Activated T-helper 2 cell treated with anti-CD3 and anti-CD28 coated beads, Interferon-gamma antibody, Interleukin-2, Interleukin-4, amounts not matched to agents 10 μg/mL and 5 μg/mL and 100 μg/mL, durations not matched to agents 14 hours and 24 hours and 36 hours (primary cell): ENCODE measurements around the gene LHX8. TPM values are rescaled to one million over a fixed set of nuclear protein-coding genes. Genes with fewer than 3 reads are reported as not detected.

Source experiments
- DNase-seq: peaks from one replicate; pipeline ENCODE4 v3.0.0; 2021; ENCODE audit warnings: low spot score
- H3K27ac Mint-ChIP-seq: one replicate; pipeline ENCODE4 v1.8.0; 2021; ENCODE audit warnings: mixed read lengths
- H3K27me3 Mint-ChIP-seq: one replicate; pipeline ENCODE4 v1.8.0; 2021; ENCODE audit warnings: low read depth, mixed read lengths
- H3K36me3 Mint-ChIP-seq: one replicate; pipeline ENCODE4 v1.8.0; 2021; ENCODE audit warnings: low read depth, mixed read lengths
- H3K4me1 Mint-ChIP-seq: one replicate; pipeline ENCODE4 v1.8.0; 2021; ENCODE audit warnings: low read depth, mixed read lengths
- H3K4me3 Mint-ChIP-seq: one replicate; pipeline ENCODE4 v1.8.0; 2021; ENCODE audit warnings: low read depth, mild to moderate bottlenecking, moderate library complexity, mixed read lengths
- H3K9me3 Mint-ChIP-seq: one replicate; pipeline ENCODE4 v1.8.0; 2021; ENCODE audit warnings: mixed read lengths
- intact Hi-C: fragments of 100-400 bp; cut with micrococcal nuclease; formaldehyde crosslinking; loops from one replicate; pipeline ENCODE4 v1.15.1; 2023
- total RNA-seq: library from RNA; stranded (reverse); gene quantifications from 2 replicates; pipeline ENCODE4 v1.2.3, GENCODE V29; 2022

The LHX8 gene
- total RNA-seq, 1 donor from 2014 or later, result not detected

GRCh38 chr1:75188892-75189291, 54.7 kb downstream of the LHX8 start:
- Mint-ChIP-seq H3K36me3 (no peaks in the 10 kb centered on the region), H3K27me3 (no peaks in the 10 kb centered on the region)
- no peak for DNase-seq

GRCh38 chr1:75198163-75198562, 64.0 kb downstream of the LHX8 start:
- no peak for DNase-seq
- Mint-ChIP-seq H3K27me3 (no peaks in the 10 kb centered on the region), H3K9me3 (no peaks in the 10 kb centered on the region), H3K4me1 (no peaks in the 10 kb centered on the region), H3K27ac (no peak overlapping the region), H3K4me3 (no peak overlapping the region), H3K36me3 (no peaks in the 10 kb centered on the region)
- intact Hi-C loops, result no loop called here

More at GRCh38 chr1:75188892-75189291, 54.7 kb downstream of the LHX8 start:
- Mint-ChIP-seq H3K4me3 (no peak overlapping the region), H3K27ac (no peak overlapping the region), H3K4me1 (no peaks in the 10 kb centered on the region), H3K9me3 (no peaks in the 10 kb centered on the region)
- intact Hi-C loops, result no loop called here

- no peaks in the 10 kb centered on the region for H3K4me1 Mint-ChIP-seq
- no peak overlapping the region for H3K27ac Mint-ChIP-seq
- no peak overlapping the region for H3K4me3 Mint-ChIP-seq
- no peaks in the 10 kb centered on the region for H3K9me3 Mint-ChIP-seq
- intact Hi-C loops, result no loop called here
- DNase-seq, result no peak
- H3K27me3 Mint-ChIP-seq, result no peaks in the 10 kb centered on the region
- H3K36me3 Mint-ChIP-seq, result no peaks in the 10 kb centered on the region
These were observed 64.6 kb downstream of the LHX8 start for GRCh38 chr1:75198761-75199160.

GRCh38 chr1:75202751-75203150, 68.6 kb downstream of the LHX8 start:
- intact Hi-C loops, result no loop called here

GRCh38 chr1:75203415-75204277, 69.5 kb downstream of the LHX8 start:
- DNase-seq, result no peak
- intact Hi-C loops, result no loop called here
- Mint-ChIP-seq H3K4me3 (no peak overlapping the region), H3K9me3 (no peaks in the 10 kb centered on the region), H3K27me3 (no peaks in the 10 kb centered on the region), H3K27ac (no peak overlapping the region), H3K4me1 (no peaks in the 10 kb centered on the region), H3K36me3 (no peaks in the 10 kb centered on the region)

More at GRCh38 chr1:75202751-75203150, 68.6 kb downstream of the LHX8 start:
- Mint-ChIP-seq H3K4me3 (no peak overlapping the region), H3K4me1 (no peaks in the 10 kb centered on the region), H3K27me3 (no peaks in the 10 kb centered on the region), H3K36me3 (no peaks in the 10 kb centered on the region), H3K27ac (no peak overlapping the region), H3K9me3 (no peaks in the 10 kb centered on the region)
- no peak for DNase-seq

- Mint-ChIP-seq H3K27me3 (no peaks in the 10 kb centered on the region), H3K4me1 (no peaks in the 10 kb centered on the region), H3K27ac (no peak overlapping the region), H3K36me3 (no peaks in the 10 kb centered on the region), H3K9me3 (no peaks in the 10 kb centered on the region), H3K4me3 (no peak overlapping the region)
- no peak for DNase-seq
- intact Hi-C loops, result no loop called here
These were observed 74.7 kb downstream of the LHX8 start for GRCh38 chr1:75208862-75209261.
